WTC11 (cell line): ENCODE results near the gene SP140.

Experiments used
- EMX1 ChIP-seq: fragments of 250-450 bp; sonication (Bioruptor Pico); IDR thresholded peaks from 2 replicates; pipeline ENCODE4 v1.8.0; 2021; ENCODE audit warnings: mild to moderate bottlenecking
- ESRRA ChIP-seq: sonication (generic); formaldehyde crosslinking; IDR thresholded peaks from 2 replicates; pipeline ENCODE4 v1.8.1; 2022; ENCODE audit warnings: mild to moderate bottlenecking, missing genetic modification reagents, borderline replicate concordance
- NFYB ChIP-seq: sonication (generic); formaldehyde crosslinking; conservative IDR thresholded peaks from 2 replicates; pipeline ENCODE4 v1.8.0; 2022; ENCODE audit warnings: low read depth, missing genetic modification reagents
- PREB ChIP-seq: sonication (generic); formaldehyde crosslinking; IDR thresholded peaks from 2 replicates; pipeline ENCODE4 v1.8.1; 2022; ENCODE audit warnings: mild to moderate bottlenecking, missing genetic modification reagents, moderate library complexity, borderline replicate concordance
- TF ChIP-seq, protein P1 (sequence below): fragments of 200-600 bp; IDR thresholded peaks from 2 replicates; pipeline ENCODE4 v1.8.0; 2022; ENCODE audit warnings: antibody characterized with exemption
- TF ChIP-seq, protein P2 (sequence below): sonication (generic); formaldehyde crosslinking; IDR thresholded peaks from 2 replicates; pipeline ENCODE4 v1.8.1; 2022; ENCODE audit warnings: low read depth, missing genetic modification reagents, borderline replicate concordance
- TF ChIP-seq, protein P3 (sequence below): sonication (generic); formaldehyde crosslinking; IDR thresholded peaks from 2 replicates; pipeline ENCODE4 v1.8.0; 2022; ENCODE audit warnings: mild to moderate bottlenecking, missing genetic modification reagents
- TF ChIP-seq, protein P4 (sequence below): sonication (generic); formaldehyde crosslinking; IDR thresholded peaks from 2 replicates; pipeline ENCODE4 v1.8.1; 2023; ENCODE audit warnings: mild to moderate bottlenecking, missing genetic modification reagents, moderate library complexity

- TF ChIP-seq, protein P1, sequence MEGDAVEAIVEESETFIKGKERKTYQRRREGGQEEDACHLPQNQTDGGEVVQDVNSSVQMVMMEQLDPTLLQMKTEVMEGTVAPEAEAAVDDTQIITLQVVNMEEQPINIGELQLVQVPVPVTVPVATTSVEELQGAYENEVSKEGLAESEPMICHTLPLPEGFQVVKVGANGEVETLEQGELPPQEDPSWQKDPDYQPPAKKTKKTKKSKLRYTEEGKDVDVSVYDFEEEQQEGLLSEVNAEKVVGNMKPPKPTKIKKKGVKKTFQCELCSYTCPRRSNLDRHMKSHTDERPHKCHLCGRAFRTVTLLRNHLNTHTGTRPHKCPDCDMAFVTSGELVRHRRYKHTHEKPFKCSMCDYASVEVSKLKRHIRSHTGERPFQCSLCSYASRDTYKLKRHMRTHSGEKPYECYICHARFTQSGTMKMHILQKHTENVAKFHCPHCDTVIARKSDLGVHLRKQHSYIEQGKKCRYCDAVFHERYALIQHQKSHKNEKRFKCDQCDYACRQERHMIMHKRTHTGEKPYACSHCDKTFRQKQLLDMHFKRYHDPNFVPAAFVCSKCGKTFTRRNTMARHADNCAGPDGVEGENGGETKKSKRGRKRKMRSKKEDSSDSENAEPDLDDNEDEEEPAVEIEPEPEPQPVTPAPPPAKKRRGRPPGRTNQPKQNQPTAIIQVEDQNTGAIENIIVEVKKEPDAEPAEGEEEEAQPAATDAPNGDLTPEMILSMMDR = no peak
- TF ChIP-seq ESRRA (CRISPR knock-in tag) (no peak), EMX1 (CRISPR knock-in tag) (no peak), PREB (CRISPR knock-in tag) (no peak), NFYB (CRISPR knock-in tag) (no peak)
- TF ChIP-seq, protein P2, sequence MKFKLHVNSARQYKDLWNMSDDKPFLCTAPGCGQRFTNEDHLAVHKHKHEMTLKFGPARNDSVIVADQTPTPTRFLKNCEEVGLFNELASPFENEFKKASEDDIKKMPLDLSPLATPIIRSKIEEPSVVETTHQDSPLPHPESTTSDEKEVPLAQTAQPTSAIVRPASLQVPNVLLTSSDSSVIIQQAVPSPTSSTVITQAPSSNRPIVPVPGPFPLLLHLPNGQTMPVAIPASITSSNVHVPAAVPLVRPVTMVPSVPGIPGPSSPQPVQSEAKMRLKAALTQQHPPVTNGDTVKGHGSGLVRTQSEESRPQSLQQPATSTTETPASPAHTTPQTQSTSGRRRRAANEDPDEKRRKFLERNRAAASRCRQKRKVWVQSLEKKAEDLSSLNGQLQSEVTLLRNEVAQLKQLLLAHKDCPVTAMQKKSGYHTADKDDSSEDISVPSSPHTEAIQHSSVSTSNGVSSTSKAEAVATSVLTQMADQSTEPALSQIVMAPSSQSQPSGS (CRISPR knock-in tag) = no peak
- TF ChIP-seq, protein P3, sequence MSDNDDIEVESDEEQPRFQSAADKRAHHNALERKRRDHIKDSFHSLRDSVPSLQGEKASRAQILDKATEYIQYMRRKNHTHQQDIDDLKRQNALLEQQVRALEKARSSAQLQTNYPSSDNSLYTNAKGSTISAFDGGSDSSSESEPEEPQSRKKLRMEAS (CRISPR knock-in tag) = no peak
- TF ChIP-seq, protein P4, sequence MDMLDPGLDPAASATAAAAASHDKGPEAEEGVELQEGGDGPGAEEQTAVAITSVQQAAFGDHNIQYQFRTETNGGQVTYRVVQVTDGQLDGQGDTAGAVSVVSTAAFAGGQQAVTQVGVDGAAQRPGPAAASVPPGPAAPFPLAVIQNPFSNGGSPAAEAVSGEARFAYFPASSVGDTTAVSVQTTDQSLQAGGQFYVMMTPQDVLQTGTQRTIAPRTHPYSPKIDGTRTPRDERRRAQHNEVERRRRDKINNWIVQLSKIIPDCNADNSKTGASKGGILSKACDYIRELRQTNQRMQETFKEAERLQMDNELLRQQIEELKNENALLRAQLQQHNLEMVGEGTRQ = no peak
Measured at GRCh38 chr2:230356084-230356483, 130.5 kb downstream of the SP140 start.
